Keratinocyte (primary cell): ENCODE results near the gene OMG. TPM values are rescaled to one million over a fixed set of nuclear protein-coding genes. Genes with fewer than 3 reads are reported as not detected.

Experiments used
- DNase-seq: peaks from one replicate; pipeline ENCODE4 v3.0.0-alpha.2; 2011; ENCODE audit warnings: low read depth, missing footprints, low spot score
- FAIRE-seq: peaks from 2 replicates; lab custom pipeline; 2011; peaks lifted over from hg19 to GRCh38; lab: Jason Lieb, UNC
- H2AFZ ChIP-seq: 2 replicates; pipeline ENCODE4 v1.6.0; 2012; ENCODE audit warnings: low read length, control low read depth, inconsistent platforms; ENCODE audit not compliant: control insufficient read depth
- H3K27ac ChIP-seq: 2 replicates; pipeline ENCODE4 v1.5.1; 2011; ENCODE audit warnings: low read length; ENCODE audit not compliant: control insufficient read depth, insufficient read depth
- H3K27me3 ChIP-seq: 3 replicates; pipeline ENCODE4 v1.6.0; 2011; ENCODE audit warnings: low read length; ENCODE audit not compliant: control insufficient read depth, insufficient read depth; ENCODE audit errors: extremely low read depth
- H3K36me3 ChIP-seq, 2 experiments: 2 replicates in 1 of 2; 3 replicates in 1 of 2; pipeline ENCODE4 v1.5.1; 2011; ENCODE audit warnings: low read length in 2 of 2, mild to moderate bottlenecking in 1 of 2; ENCODE audit not compliant: control insufficient read depth in 2 of 2, insufficient read depth in 2 of 2; ENCODE audit errors: extremely low read depth in 1 of 2
- H3K4me1 ChIP-seq: 3 replicates; pipeline ENCODE4 v1.5.1; 2011; ENCODE audit warnings: low read length; ENCODE audit not compliant: control insufficient read depth, insufficient read depth; ENCODE audit errors: extremely low read depth
- H3K4me2 ChIP-seq: 3 replicates; pipeline ENCODE4 v1.6.0; 2011; ENCODE audit warnings: low read depth, low read length; ENCODE audit not compliant: control insufficient read depth, insufficient read depth; ENCODE audit errors: extremely low read depth
- H3K4me3 ChIP-seq, 3 experiments: fragments of 200-600 bp in 1 of 3; sonication (generic) in 1 of 3; 2 replicates in 2 of 3; 3 replicates in 1 of 3; pipeline ENCODE4 v1.5.1; 2011 to 2016; ENCODE audit warnings: low read length in 3 of 3, mild to moderate bottlenecking in 3 of 3, control low read depth in 2 of 3, inconsistent platforms in 1 of 3, low read depth in 1 of 3, mixed read lengths in 1 of 3, mixed run types in 1 of 3, moderate library complexity in 1 of 3; ENCODE audit not compliant: control insufficient read depth in 2 of 3, insufficient read depth in 2 of 3; ENCODE audit errors: extremely low read depth in 1 of 3
- H3K79me2 ChIP-seq: 2 replicates; pipeline ENCODE4 v1.6.0; 2012; ENCODE audit warnings: low read length; ENCODE audit not compliant: control insufficient read depth, insufficient read depth
- H3K9ac ChIP-seq: 3 replicates; pipeline ENCODE4 v1.6.0; 2011; ENCODE audit warnings: low read length; ENCODE audit not compliant: control insufficient read depth, insufficient read depth; ENCODE audit errors: extremely low read depth
- H3K9me1 ChIP-seq: 3 replicates; pipeline ENCODE4 v1.6.0; 2011; ENCODE audit warnings: low read length; ENCODE audit not compliant: control insufficient read depth, insufficient read depth; ENCODE audit errors: extremely low read depth
- H3K9me3 ChIP-seq: 2 replicates; pipeline ENCODE4 v1.5.1; 2012; ENCODE audit warnings: low read depth, low read length; ENCODE audit not compliant: control insufficient read depth
- H4K20me1 ChIP-seq: 3 replicates; pipeline ENCODE4 v1.6.0; 2011; ENCODE audit warnings: low read length; ENCODE audit not compliant: control insufficient read depth, insufficient read depth; ENCODE audit errors: extremely low read depth
- CTCF ChIP-seq, 3 experiments: IDR thresholded peaks in 1 of 3; conservative IDR thresholded peaks in 1 of 3; optimal IDR thresholded peaks in 1 of 3; 2 replicates in 2 of 3; 3 replicates in 1 of 3; pipeline versions ENCODE3 to v1.5.1; 2011; ENCODE audit warnings: low read length in 3 of 3, mild to moderate bottlenecking in 3 of 3, moderate library complexity in 2 of 3, control low read depth in 1 of 3, inconsistent platforms in 1 of 3; ENCODE audit not compliant: insufficient read depth in 2 of 3; ENCODE audit errors: extremely low read depth in 1 of 3
- EZH2 ChIP-seq: IDR thresholded peaks from one replicate; pipeline ENCODE4 v1.6.1; 2012; ENCODE audit warnings: inconsistent platforms, mild to moderate bottlenecking, low read length, moderate library complexity
- dilution Hi-C: fragments of 300-500 bp; cut with MboI; formaldehyde crosslinking; loops from one replicate; pipeline ENCODE4 v1.7.0; 2020; ENCODE audit warnings: low sequenced_read_pairs; ENCODE audit not compliant: extremely low pct_ligation_motif_present
- polyA plus RNA-seq, 5 experiments: library from polyadenylated mRNA; depleted of rRNA in 3 of 5; stranded (reverse) in 3 of 5; stranded (forward) in 1 of 5; unstranded in 1 of 5; fragments of >200 nt; gene quantifications; 1 replicate in 1 of 5; 2 replicates in 3 of 5; 3 replicates in 1 of 5; pipeline versions ENCODE4 v1.2.1 to v1.2.3, GENCODE V29; 2011 to 2012; ENCODE audit warnings: missing spikeins in 2 of 5, low read depth in 1 of 5, low replicate concordance in 1 of 5

OMG gene
- polyA plus RNA-seq, 1 donor (not counting 4 experiments of a cell fraction or from before 2014, with no cell fraction given): not detected

GRCh38 chr17:31272803-31273202 is 24.2 kb downstream of the OMG start:
- dilution Hi-C loops: no loop called here
- H3K4me2 ChIP-seq: no peak overlapping the region
- no peak overlapping the region for H3K9ac ChIP-seq
- FAIRE-seq: no peak
- no peaks in the 10 kb centered on the region for H3K9me3 ChIP-seq
- TF ChIP-seq CTCF (optimal IDR thresholded peaks at IDR 0.05 in 1 of 3, IDR thresholded peaks at IDR 0.05 in 1 of 3, conservative IDR thresholded peaks at IDR 0.05 in 1 of 3; ENCODE audit: extremely low read depth in 1 of 3, insufficient read depth in 2 of 3, low read length in 3 of 3): no peak
- no peak for TF ChIP-seq EZH2
- H3K27me3 ChIP-seq: no peaks in the 10 kb centered on the region
- no peaks in the 10 kb centered on the region for H4K20me1 ChIP-seq
- no peak overlapping the region for H3K27ac ChIP-seq
- peaks cover 4 to 7% of the 10 kb centered on the region in 2 experiments for H3K36me3 ChIP-seq
- no peak for DNase-seq
- no peaks in the 10 kb centered on the region for H3K9me1 ChIP-seq
- no peaks in the 10 kb centered on the region for H3K79me2 ChIP-seq
- H3K4me1 ChIP-seq: peaks cover 37% of the 10 kb centered on the region
- no peak overlapping the region for H3K4me3 ChIP-seq
- H2AFZ ChIP-seq: no peak overlapping the region

- Histone ChIP-seq H3K4me2 (no peak overlapping the region), H3K4me3 (no peak overlapping the region), H2AFZ (no peak overlapping the region), H3K36me3 (peaks cover 2 to 11% of the 10 kb centered on the region in 2 experiments), H3K79me2 (no peaks in the 10 kb centered on the region), H4K20me1 (no peaks in the 10 kb centered on the region), H3K9me1 (no peaks in the 10 kb centered on the region), H3K9me3 (no peaks in the 10 kb centered on the region), H3K27me3 (no peaks in the 10 kb centered on the region), H3K4me1 (peaks cover 37% of the 10 kb centered on the region), H3K9ac (no peak overlapping the region), H3K27ac (no peak overlapping the region)
- dilution Hi-C loops: no loop called here
- DNase-seq (no peak), FAIRE-seq (no peak)
- TF ChIP-seq EZH2: no peak
- TF ChIP-seq CTCF (optimal IDR thresholded peaks at IDR 0.05 in 1 of 3, IDR thresholded peaks at IDR 0.05 in 1 of 3, conservative IDR thresholded peaks at IDR 0.05 in 1 of 3; ENCODE audit: extremely low read depth in 1 of 3, insufficient read depth in 2 of 3, low read length in 3 of 3): no peak
Observed at GRCh38 chr17:31272236-31272635, 24.8 kb downstream of the OMG start.
